Hypothalamus (tissue), 51 donors: ENCODE results near the gene PLK1.
"Not testable (repeated sequence)": the region's sequence is repeated elsewhere in the genome, so short reads cannot be mapped to it uniquely, and the experiment has no call there.

Experiments
- DNase-seq, 51 donors: peaks; one replicate each; lab custom pipeline; 2025; lab: John Stamatoyannopoulos, UW

PLK1 gene

GRCh38 chr16:23678430-23679273 is at the start of gene PLK1:
Gene PLK1, plus strand, starts transcription at chr16:23678889. Its CDS starts 44 bp downstream, at chr16:23678933.
- peak in 48 of 51 donors; percentile 6 to 79 (median 52) for DNase-seq

- no peak for DNase-seq
Observed at GRCh38 chr16:23629516-23629915, 49.2 kb upstream of the PLK1 start.

- not testable (repeated sequence) for DNase-seq
Observed at GRCh38 chr16:23631874-23632273, 46.8 kb upstream of the PLK1 start.

- DNase-seq: no peak
Observed at GRCh38 chr16:23634461-23635036, 44.1 kb upstream of the PLK1 start.

GRCh38 chr16:23635958-23636357 is 42.7 kb upstream of the PLK1 start:
- DNase-seq: no peak

- no peak for DNase-seq
Observed at GRCh38 chr16:23640615-23640930, 38.1 kb upstream of the PLK1 start.

- peak; percentile 56 to 96 (median 89) for DNase-seq
Observed at GRCh38 chr16:23640931-23641765, 37.5 kb upstream of the PLK1 start, which contains the start of the genes DCTN5 and PALB2. Gene DCTN5, plus strand, starts transcription at chr16:23641466. Its CDS starts 77 bp downstream, at chr16:23641543. Gene PALB2, minus strand, starts transcription at chr16:23641310. Its CDS starts 153 bp downstream, at chr16:23641157.

- no peak for DNase-seq
Observed at GRCh38 chr16:23642246-23642774, 36.4 kb upstream of the PLK1 start.

GRCh38 chr16:23650674-23651416 is 27.8 kb upstream of the PLK1 start:
- DNase-seq: peak in 2 of 51 donors; percentile 9 to 11

GRCh38 chr16:23651943-23652468 is 26.7 kb upstream of the PLK1 start:
- DNase-seq: no peak

GRCh38 chr16:23663918-23664317 is 14.8 kb upstream of the PLK1 start:
- no peak for DNase-seq

- DNase-seq: no peak
Observed at GRCh38 chr16:23666571-23667354, 11.9 kb upstream of the PLK1 start.

- DNase-seq: no peak
Observed at GRCh38 chr16:23667355-23667659, 11.4 kb upstream of the PLK1 start.

GRCh38 chr16:23668225-23668624 is 10.5 kb upstream of the PLK1 start:
- no peak for DNase-seq

- no peak for DNase-seq
Observed at GRCh38 chr16:23668873-23669272, 9.8 kb upstream of the PLK1 start.

- peak in 2 of 51 donors; percentile 5 to 16 for DNase-seq
Observed at GRCh38 chr16:23670137-23670776, 8.4 kb upstream of the PLK1 start.

- DNase-seq: no peak
Observed at GRCh38 chr16:23673971-23674614, 4.6 kb upstream of the PLK1 start.

- peak in 1 of 51 donors; percentile 33 for DNase-seq
Observed at GRCh38 chr16:23676924-23677480, 1.7 kb upstream of the PLK1 start.
